ENCODE data around the gene UBB.

The UBB gene

DNA sequence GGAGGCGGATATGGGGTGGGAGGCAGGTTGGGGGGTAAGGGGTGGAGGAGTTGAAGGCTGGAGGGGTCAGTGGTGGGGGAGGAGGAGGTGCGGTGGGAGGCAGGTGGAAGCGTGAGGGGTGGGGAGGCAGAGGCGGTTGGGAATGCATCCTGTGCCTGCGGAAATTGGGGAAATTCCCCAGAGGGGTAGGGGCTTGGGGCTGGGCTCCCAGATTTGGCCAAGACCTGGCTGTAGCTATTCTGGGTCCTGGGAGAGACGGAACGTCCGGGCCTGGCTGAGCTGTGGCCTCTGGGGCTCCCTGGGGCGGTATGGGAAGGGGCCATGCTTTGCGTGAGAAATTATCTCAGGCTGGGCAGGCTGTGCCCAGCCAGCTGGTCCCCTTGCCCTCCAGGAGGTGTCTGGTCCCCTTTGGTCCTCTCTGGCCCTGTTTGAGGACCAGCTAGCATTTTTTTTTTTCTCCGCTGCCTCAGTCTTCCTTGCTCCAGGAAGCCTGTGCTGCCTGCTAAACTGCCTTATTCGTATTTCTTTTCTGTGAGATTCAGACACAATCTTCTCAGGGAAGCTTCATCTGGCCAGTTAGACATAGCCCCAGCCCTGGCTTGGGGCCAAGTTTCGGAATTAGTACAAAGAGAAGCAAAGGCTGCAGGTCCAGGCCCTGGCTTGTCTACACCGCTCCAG is 27.2 kb downstream of the UBB start:
- H3K9ac ChIP-seq (ENCODE audit: low read length), result no peak overlapping the region
- H3K27ac ChIP-seq (ENCODE audit: low read length), result peak overlapping the region; percentile 50; the same call in 1 of the 2 replicates
- no peak overlapping the region; the same call in 1 of the 2 replicates for H3K4me3 ChIP-seq (ENCODE audit: low read length)
- no peaks in the 10 kb centered on the region for H3K9me3 ChIP-seq (replicated peaks; ENCODE audit: insufficient read depth, low read length)
- no peaks in the 10 kb centered on the region for H3K27me3 ChIP-seq (replicated peaks; ENCODE audit: insufficient read depth, low read length)
- H3K79me2 ChIP-seq (ENCODE audit: low read length), result no peaks in the 10 kb centered on the region
- H2AFZ ChIP-seq (ENCODE audit: low read length), result peak overlapping the region; percentile 25; the same call in 1 of the 2 replicates
- peak overlapping the region; percentile 67 for H3K4me2 ChIP-seq (ENCODE audit: low read depth, low read length)
- H3K9me2 ChIP-seq (replicated peaks; ENCODE audit: insufficient read depth, low read length), result no peaks in the 10 kb centered on the region
- no peaks in the 10 kb centered on the region for H4K20me1 ChIP-seq (ENCODE audit: insufficient read depth, low read length)
- no peaks in the 10 kb centered on the region for H3K4me1 ChIP-seq (ENCODE audit: low read length)
- H3K36me3 ChIP-seq (replicated peaks; ENCODE audit: insufficient read depth, low read length), result no peaks in the 10 kb centered on the region
- H3F3A ChIP-seq (ENCODE audit: insufficient read depth, low read length), result peaks cover 11% of the 10 kb centered on the region
- peak; percentile 85 for DNase-seq
- no peak for TF ChIP-seq EZH2 (optimal IDR thresholded peaks at IDR 0.05; ENCODE audit: low read depth, low read length)
- TF ChIP-seq, protein P1, sequence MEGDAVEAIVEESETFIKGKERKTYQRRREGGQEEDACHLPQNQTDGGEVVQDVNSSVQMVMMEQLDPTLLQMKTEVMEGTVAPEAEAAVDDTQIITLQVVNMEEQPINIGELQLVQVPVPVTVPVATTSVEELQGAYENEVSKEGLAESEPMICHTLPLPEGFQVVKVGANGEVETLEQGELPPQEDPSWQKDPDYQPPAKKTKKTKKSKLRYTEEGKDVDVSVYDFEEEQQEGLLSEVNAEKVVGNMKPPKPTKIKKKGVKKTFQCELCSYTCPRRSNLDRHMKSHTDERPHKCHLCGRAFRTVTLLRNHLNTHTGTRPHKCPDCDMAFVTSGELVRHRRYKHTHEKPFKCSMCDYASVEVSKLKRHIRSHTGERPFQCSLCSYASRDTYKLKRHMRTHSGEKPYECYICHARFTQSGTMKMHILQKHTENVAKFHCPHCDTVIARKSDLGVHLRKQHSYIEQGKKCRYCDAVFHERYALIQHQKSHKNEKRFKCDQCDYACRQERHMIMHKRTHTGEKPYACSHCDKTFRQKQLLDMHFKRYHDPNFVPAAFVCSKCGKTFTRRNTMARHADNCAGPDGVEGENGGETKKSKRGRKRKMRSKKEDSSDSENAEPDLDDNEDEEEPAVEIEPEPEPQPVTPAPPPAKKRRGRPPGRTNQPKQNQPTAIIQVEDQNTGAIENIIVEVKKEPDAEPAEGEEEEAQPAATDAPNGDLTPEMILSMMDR (IDR thresholded peaks at IDR 0.05; ENCODE audit: low read length), result no peak
- TF ChIP-seq EZH2phosphoT487 (IDR thresholded peaks at IDR 0.05; ENCODE audit: low read length), result no peak

DNA sequence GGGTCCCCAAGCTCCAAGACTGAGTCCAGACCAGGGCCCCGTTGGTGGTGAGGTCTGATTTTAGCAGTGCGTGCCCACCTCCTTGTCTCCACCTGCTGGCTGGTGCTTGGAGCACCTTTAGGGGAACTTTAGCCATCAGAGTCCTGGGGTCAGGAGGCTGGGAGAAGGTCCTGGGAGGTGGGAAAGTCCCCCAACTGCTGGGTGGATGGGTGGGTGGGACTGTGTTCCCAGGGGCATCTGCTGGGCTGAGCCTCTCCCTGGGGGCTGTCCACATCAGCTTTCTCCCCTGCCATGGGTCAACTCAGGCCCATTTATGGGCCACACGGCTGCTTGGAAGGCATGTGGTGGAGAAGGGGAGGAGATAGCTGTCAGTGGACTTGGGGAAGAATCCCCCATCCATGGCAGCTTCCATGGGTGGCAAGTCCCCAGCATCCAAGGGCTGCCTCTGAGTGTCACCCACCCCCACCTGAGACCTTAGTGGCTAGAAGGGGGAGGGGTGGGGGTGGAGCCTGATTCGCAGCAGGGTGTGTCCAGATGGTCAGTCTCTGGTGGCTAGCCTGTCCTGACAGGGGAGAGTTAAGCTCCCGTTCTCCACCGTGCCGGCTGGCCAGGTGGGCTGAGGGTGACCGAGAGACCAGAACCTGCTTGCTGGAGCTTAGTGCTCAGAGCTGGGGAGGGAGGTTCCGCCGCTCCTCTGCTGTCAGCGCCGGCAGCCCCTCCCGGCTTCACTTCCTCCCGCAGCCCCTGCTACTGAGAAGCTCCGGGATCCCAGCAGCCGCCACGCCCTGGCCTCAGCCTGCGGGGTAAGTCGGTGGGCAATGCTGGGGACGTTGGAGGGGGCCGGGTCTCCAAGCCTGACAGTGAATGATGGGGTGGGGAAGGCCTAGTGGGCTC is 34.4 kb downstream of the UBB start, which contains the start of gene TRPV2:
TSS of gene TRPV2 (plus strand) at position 541 of the 894 bp plus-strand sequence. CDS start 2,098 bp downstream, outside the sequence.
- peak within 1 kb of the TSS; percentile 76 for H3K4me2 ChIP-seq (ENCODE audit: low read depth, low read length)
- H2AFZ ChIP-seq (ENCODE audit: low read length), result peak within 1 kb of the TSS; percentile 68
- no peaks in the 10 kb centered on the region for H3K9me2 ChIP-seq (replicated peaks; ENCODE audit: insufficient read depth, low read length)
- H3K27ac ChIP-seq (ENCODE audit: low read length), result peak within 1 kb of the TSS; percentile 70
- H4K20me1 ChIP-seq (ENCODE audit: insufficient read depth, low read length), result no peaks in the 10 kb centered on the region
- peak within 1 kb of the TSS; percentile 68 for H3K4me3 ChIP-seq (ENCODE audit: low read length)
- no peak for TF ChIP-seq EZH2 (optimal IDR thresholded peaks at IDR 0.05; ENCODE audit: low read depth, low read length)
- TF ChIP-seq, protein P1 (IDR thresholded peaks at IDR 0.05; ENCODE audit: low read length), result peak; percentile 67
- no peaks in the 10 kb centered on the region for H3K36me3 ChIP-seq (replicated peaks; ENCODE audit: insufficient read depth, low read length)
- H3K9ac ChIP-seq (ENCODE audit: low read length), result peak within 1 kb of the TSS; percentile 64
- peak; percentile 63 for DNase-seq
- no peaks in the 10 kb centered on the region for H3K9me3 ChIP-seq (replicated peaks; ENCODE audit: insufficient read depth, low read length)
- H3F3A ChIP-seq (ENCODE audit: insufficient read depth, low read length), result no peaks in the 10 kb centered on the region
- H3K4me1 ChIP-seq (ENCODE audit: low read length), result no peaks in the 10 kb centered on the region
- H3K79me2 ChIP-seq (ENCODE audit: low read length), result peaks cover 15% of the 10 kb centered on the region
- no peaks in the 10 kb centered on the region for H3K27me3 ChIP-seq (replicated peaks; ENCODE audit: insufficient read depth, low read length)

- Histone ChIP-seq H3K27me3 (replicated peaks; ENCODE audit: insufficient read depth, low read length) (no peaks in the 10 kb centered on the region), H3K79me2 (ENCODE audit: low read length) (peaks cover 15% of the 10 kb centered on the region)
- DNase-seq, result no peak
Measured at GRCh38 chr17:16417399-16417798, 36.5 kb downstream of the UBB start.

More at GRCh38 chr17:16417399-16417798, 36.5 kb downstream of the UBB start:
- Histone ChIP-seq H3K4me1 (ENCODE audit: low read length) (no peaks in the 10 kb centered on the region), H4K20me1 (ENCODE audit: insufficient read depth, low read length) (no peaks in the 10 kb centered on the region), H3K9me2 (replicated peaks; ENCODE audit: insufficient read depth, low read length) (no peaks in the 10 kb centered on the region), H3K4me3 (ENCODE audit: low read length) (no peak overlapping the region), H3K36me3 (replicated peaks; ENCODE audit: insufficient read depth, low read length) (no peaks in the 10 kb centered on the region), H2AFZ (ENCODE audit: low read length) (no peak overlapping the region), H3F3A (ENCODE audit: insufficient read depth, low read length) (no peaks in the 10 kb centered on the region), H3K9ac (ENCODE audit: low read length) (no peak overlapping the region), H3K27ac (ENCODE audit: low read length) (no peak overlapping the region), H3K4me2 (ENCODE audit: low read depth, low read length) (no peak overlapping the region), H3K9me3 (replicated peaks; ENCODE audit: insufficient read depth, low read length) (no peaks in the 10 kb centered on the region)
- TF ChIP-seq, protein P1 (IDR thresholded peaks at IDR 0.05; ENCODE audit: low read length), result no peak
- TF ChIP-seq EZH2phosphoT487 (IDR thresholded peaks at IDR 0.05; ENCODE audit: low read length) (no peak), EZH2 (optimal IDR thresholded peaks at IDR 0.05; ENCODE audit: low read depth, low read length) (no peak)
